ENCODE data around the gene FRMD4A. TPM values are rescaled to one million over a fixed set of nuclear protein-coding genes. Genes with fewer than 3 reads are reported as not detected.

Gene FRMD4A
- total and polyA plus RNA-seq, 12 donors, result 17.4 to 43.4 (median 30.3) TPM

DNA sequence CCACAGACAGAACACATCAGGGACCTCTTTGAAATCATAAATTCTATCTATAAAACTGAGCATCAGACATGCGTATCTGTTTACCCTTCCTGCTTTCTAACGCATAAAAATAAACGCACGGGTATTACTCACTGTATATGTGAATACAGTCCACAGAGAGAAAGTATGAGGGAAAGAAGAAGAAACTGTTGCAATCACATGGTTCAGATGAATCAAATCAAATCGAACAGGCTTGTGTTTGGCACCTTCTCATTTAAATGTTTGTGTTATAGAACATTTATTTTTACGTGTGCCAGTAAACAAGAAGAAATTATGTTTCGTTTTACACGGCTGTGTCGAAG lies 322.0 kb downstream of the FRMD4A start:
- WGBS, 2 donors, result 52 to 56% methylated on average over 9 of the region's 9 CpGs

DNA sequence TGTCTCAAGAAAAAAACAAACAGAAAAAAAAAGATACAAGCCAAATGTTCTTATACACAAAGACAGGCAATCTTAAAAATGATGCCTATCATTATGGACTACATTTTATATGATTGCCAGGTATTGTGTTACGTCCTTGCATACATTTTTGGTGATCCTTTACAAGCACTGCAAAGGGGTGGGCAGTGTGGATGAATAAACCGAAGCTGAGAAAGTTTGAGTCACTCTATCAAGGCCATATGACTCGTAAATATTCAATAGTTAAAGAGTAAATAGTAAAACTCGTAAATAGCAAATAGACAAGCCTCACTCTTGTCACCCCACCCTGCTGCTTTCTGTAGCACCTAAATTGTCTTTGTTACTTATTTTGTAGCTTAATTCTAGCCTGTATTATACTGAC lies 326.2 kb downstream of the FRMD4A start:
- Histone ChIP-seq H3K36me3 (no peaks in the 10 kb centered on the region), H3K27ac (no peak overlapping the region), H3K4me1 (peaks cover 0 to 22% (median 12%) of the 10 kb centered on the region in 9 donors), H3K9me3 (no peaks in the 10 kb centered on the region), H3K27me3 (peaks cover 0 to 6% (median 0%) of the 10 kb centered on the region in 7 donors), H3K4me3 (no peak overlapping the region)
- 96 to 97% methylated on average over 4 of the region's 4 CpGs for WGBS, 2 donors
- no peak for ATAC-seq
- no peak for DNase-seq
- intact Hi-C loops (cut with DNase I), result no loop called here
- TF ChIP-seq CTCF (IDR thresholded peaks at IDR 0.05), result no peak

More for the DNA sequence above, 322.0 kb downstream of the FRMD4A start:
- ATAC-seq, result peak in 1 of 8 donors; percentile 7
- H3K4me3 ChIP-seq, result peak overlapping the region in 9 of 10 donors; percentile 17 to 48 (median 41)
- peaks cover 0 to 38% (median 21%) of the 10 kb centered on the region in 9 donors for H3K4me1 ChIP-seq
- H3K27me3 ChIP-seq, result peaks cover 0 to 15% (median 0%) of the 10 kb centered on the region in 7 donors
- no peak for DNase-seq
- TF ChIP-seq CTCF (IDR thresholded peaks at IDR 0.05), result no peak
- peak overlapping the region in 6 of 10 donors; percentile 5 to 76 (median 63) for H3K27ac ChIP-seq
- H3K36me3 ChIP-seq, result no peaks in the 10 kb centered on the region
- no peaks in the 10 kb centered on the region for H3K9me3 ChIP-seq
- intact Hi-C loops (cut with DNase I), result no loop called here

DNA sequence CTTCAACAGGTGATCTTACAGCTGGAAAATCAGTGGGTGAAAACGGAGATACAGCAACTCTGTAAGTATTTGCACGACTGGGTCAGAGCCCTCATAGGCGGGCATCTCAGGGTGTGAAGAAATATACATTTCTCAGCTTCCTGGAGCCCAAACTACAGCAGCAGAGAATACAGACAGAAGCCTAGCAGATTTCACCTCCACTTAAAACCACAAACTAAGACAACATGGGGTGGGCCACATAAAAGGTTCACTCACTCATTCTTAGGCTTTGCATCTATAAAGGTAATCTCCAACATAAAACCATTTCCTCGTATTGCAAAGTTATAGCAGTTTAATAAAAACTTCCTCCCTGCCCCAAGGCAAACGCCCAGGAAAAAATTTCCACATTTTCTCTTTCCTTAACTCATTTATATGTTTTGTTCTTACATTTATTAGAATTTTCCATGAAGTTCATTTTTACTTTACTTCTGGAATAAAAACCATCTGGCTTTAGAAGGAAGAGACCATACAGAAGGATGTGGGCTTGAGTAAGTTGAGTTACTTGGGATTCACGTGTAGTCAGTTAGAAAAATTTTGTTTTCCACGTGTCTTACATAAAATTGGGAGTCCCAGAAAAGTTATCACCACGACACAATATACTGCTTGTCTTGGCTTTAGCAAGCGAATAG lies 327.1 kb downstream of the FRMD4A start:
- no peak for ATAC-seq
- Histone ChIP-seq H3K36me3 (no peaks in the 10 kb centered on the region), H3K27me3 (no peaks in the 10 kb centered on the region), H3K4me3 (no peak overlapping the region), H3K4me1 (peaks cover 0 to 17% (median 10%) of the 10 kb centered on the region in 9 donors), H3K27ac (no peak overlapping the region), H3K9me3 (no peaks in the 10 kb centered on the region)
- intact Hi-C loops (cut with DNase I), result no loop called here
- no peak for DNase-seq
- WGBS, 2 donors, result 83 to 89% methylated on average over 9 of the region's 9 CpGs
- TF ChIP-seq CTCF (IDR thresholded peaks at IDR 0.05), result no peak

- H3K4me1 ChIP-seq, result peaks cover 0 to 20% (median 7%) of the 10 kb centered on the region in 9 donors
- intact Hi-C loops (cut with DNase I), result no loop called here
- H3K9me3 ChIP-seq, result no peaks in the 10 kb centered on the region
- H3K4me3 ChIP-seq, result no peak overlapping the region
- WGBS, 2 donors, result 82% methylated on average over 10 of the region's 10 CpGs
- no peak overlapping the region for H3K27ac ChIP-seq
- ATAC-seq (no peak), DNase-seq (no peak)
- H3K27me3 ChIP-seq, result no peaks in the 10 kb centered on the region
- H3K36me3 ChIP-seq, result no peaks in the 10 kb centered on the region
- no peak for TF ChIP-seq CTCF (IDR thresholded peaks at IDR 0.05)
These were observed 329.3 kb downstream of the FRMD4A start for GRCh38 chr10:14001298-14002040.

Data from heart right ventricle (tissue), 16 donors.